ENCODE results near the gene DLL1.

DNA sequence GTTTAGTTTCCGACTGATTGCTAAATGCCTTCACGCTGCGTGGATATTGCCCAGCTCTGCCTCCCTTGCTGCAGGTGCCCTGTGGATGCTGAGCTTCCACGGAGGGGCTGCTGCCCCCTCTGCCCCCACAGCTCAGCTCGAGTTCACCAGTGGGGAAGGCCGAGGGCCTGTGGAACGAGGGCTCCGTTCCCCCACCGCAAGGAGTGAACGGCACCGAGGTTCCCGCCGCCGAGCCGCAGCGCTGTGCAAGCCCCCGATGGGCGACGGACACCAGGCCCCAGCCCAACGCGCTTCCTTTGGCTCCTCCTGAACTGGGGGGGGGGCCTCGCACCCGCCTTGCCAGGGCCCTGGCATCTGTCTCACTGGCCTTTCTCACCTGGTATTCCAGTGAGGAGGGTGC, 17.7 kb downstream of the DLL1 start:
- no peak for TF ChIP-seq POLR2A (IDR thresholded peaks at IDR 0.05)
- TF ChIP-seq, protein P1, sequence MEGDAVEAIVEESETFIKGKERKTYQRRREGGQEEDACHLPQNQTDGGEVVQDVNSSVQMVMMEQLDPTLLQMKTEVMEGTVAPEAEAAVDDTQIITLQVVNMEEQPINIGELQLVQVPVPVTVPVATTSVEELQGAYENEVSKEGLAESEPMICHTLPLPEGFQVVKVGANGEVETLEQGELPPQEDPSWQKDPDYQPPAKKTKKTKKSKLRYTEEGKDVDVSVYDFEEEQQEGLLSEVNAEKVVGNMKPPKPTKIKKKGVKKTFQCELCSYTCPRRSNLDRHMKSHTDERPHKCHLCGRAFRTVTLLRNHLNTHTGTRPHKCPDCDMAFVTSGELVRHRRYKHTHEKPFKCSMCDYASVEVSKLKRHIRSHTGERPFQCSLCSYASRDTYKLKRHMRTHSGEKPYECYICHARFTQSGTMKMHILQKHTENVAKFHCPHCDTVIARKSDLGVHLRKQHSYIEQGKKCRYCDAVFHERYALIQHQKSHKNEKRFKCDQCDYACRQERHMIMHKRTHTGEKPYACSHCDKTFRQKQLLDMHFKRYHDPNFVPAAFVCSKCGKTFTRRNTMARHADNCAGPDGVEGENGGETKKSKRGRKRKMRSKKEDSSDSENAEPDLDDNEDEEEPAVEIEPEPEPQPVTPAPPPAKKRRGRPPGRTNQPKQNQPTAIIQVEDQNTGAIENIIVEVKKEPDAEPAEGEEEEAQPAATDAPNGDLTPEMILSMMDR (IDR thresholded peaks at IDR 0.05 in 8 of 11, conservative IDR thresholded peaks at IDR 0.05 in 3 of 11), result no peak

Measured in spleen (tissue), 7 donors.